ENCODE measurements around the gene PPP1CA. TPM values are rescaled to one million over a fixed set of nuclear protein-coding genes. Genes with fewer than 3 reads are reported as not detected.

Gene PPP1CA
- total RNA-seq, 1 donor from 2014 or later, result 145 TPM

GRCh38 chr11:67356864-67357561, 44.6 kb downstream of the PPP1CA start:
- peak; percentile 61 for DNase-seq (ENCODE audit: low spot score, unreplicated experiment)
- H3K9me3 Mint-ChIP-seq (ENCODE audit: low read depth), result no peaks in the 10 kb centered on the region
- H3K27ac Mint-ChIP-seq, result peak overlapping the region; percentile 82
- no peaks in the 10 kb centered on the region for H3K36me3 Mint-ChIP-seq (ENCODE audit: insufficient read depth)
- H3K4me3 Mint-ChIP-seq (ENCODE audit: low read depth), result peak overlapping the region; percentile 9
- peaks cover 22% of the 10 kb centered on the region for H3K4me1 Mint-ChIP-seq (ENCODE audit: low read depth)
- peaks cover 4% of the 10 kb centered on the region for H3K27me3 Mint-ChIP-seq
- peak; percentile 94 for TF ChIP-seq CTCF (IDR thresholded peaks at IDR 0.05; ENCODE audit: unreplicated experiment)

GRCh38 chr11:67356387-67356863, 45.2 kb downstream of the PPP1CA start:
- peak overlapping the region; percentile 9 for H3K4me3 Mint-ChIP-seq (ENCODE audit: low read depth)
- no peak for TF ChIP-seq CTCF (IDR thresholded peaks at IDR 0.05; ENCODE audit: unreplicated experiment)

GRCh38 chr11:67355794-67356386, 45.8 kb downstream of the PPP1CA start:
- no peak for TF ChIP-seq CTCF (IDR thresholded peaks at IDR 0.05; ENCODE audit: unreplicated experiment)
- Mint-ChIP-seq H3K36me3 (ENCODE audit: insufficient read depth) (no peaks in the 10 kb centered on the region), H3K27ac (no peak overlapping the region), H3K9me3 (ENCODE audit: low read depth) (no peaks in the 10 kb centered on the region), H3K27me3 (peaks cover 4% of the 10 kb centered on the region), H3K4me1 (ENCODE audit: low read depth) (peaks cover 22% of the 10 kb centered on the region), H3K4me3 (ENCODE audit: low read depth) (no peak overlapping the region)
- DNase-seq (ENCODE audit: low spot score, unreplicated experiment), result no peak

More at GRCh38 chr11:67356387-67356863, 45.2 kb downstream of the PPP1CA start:
- Mint-ChIP-seq H3K36me3 (ENCODE audit: insufficient read depth) (no peaks in the 10 kb centered on the region), H3K27me3 (peaks cover 4% of the 10 kb centered on the region), H3K4me1 (ENCODE audit: low read depth) (peaks cover 22% of the 10 kb centered on the region), H3K9me3 (ENCODE audit: low read depth) (no peaks in the 10 kb centered on the region), H3K27ac (peak overlapping the region; percentile 69)
- no peak for DNase-seq (ENCODE audit: low spot score, unreplicated experiment)

GRCh38 chr11:67355023-67355793, 46.5 kb downstream of the PPP1CA start:
- no peak overlapping the region for H3K4me3 Mint-ChIP-seq (ENCODE audit: low read depth)
- H3K36me3 Mint-ChIP-seq (ENCODE audit: insufficient read depth), result no peaks in the 10 kb centered on the region
- H3K9me3 Mint-ChIP-seq (ENCODE audit: low read depth), result no peaks in the 10 kb centered on the region
- peak overlapping the region; percentile 33 for H3K27ac Mint-ChIP-seq
- TF ChIP-seq CTCF (IDR thresholded peaks at IDR 0.05; ENCODE audit: unreplicated experiment), result no peak
- H3K4me1 Mint-ChIP-seq (ENCODE audit: low read depth), result peaks cover 22% of the 10 kb centered on the region
- no peak for DNase-seq (ENCODE audit: low spot score, unreplicated experiment)
- H3K27me3 Mint-ChIP-seq, result peaks cover 4% of the 10 kb centered on the region

Measured in progenitor cell of endocrine pancreas (in vitro differentiated cells).